A549 (cell line): Measurements from ENCODE around the gene DDI1. TPM values are rescaled to one million over a fixed set of nuclear protein-coding genes. Genes with fewer than 3 reads are reported as not detected.

Experiments used
- ATAC-seq, 2 experiments: fragments of 200-7000 bp in 1 of 2; fragments of >200 bp in 1 of 2; cut with Nextera tagmentation in 1 of 2; cut with Tn5 transposase in 1 of 2; 3 replicates each; pipeline versions ENCODE4 v1.8.0 to v1.9.1; 2018 to 2020; ENCODE audit warnings: mild to moderate bottlenecking in 1 of 2, moderate library complexity in 1 of 2
- CTCF ChIA-PET: fragments of 300-600 bp; sonication (Branson Sonifier 250); formaldehyde crosslinking; extraction: SDS; loops from one replicate; lab custom pipeline; 2021; ENCODE audit warnings: antibody characterized with exemption, inconsistent platforms; lab: Yijun Ruan, JAX
- POLR2A ChIA-PET: fragments of 350-600 bp; formaldehyde crosslinking; extraction: SDS; loops from one replicate; lab custom pipeline; 2021; ENCODE audit warnings: antibody characterized with exemption, inconsistent platforms; lab: Yijun Ruan, JAX
- DNase-seq, 2 experiments: peaks; one replicate each; pipeline versions ENCODE4 v3.0.0 to v3.0.0-alpha.2; 2011 to 2016; ENCODE audit warnings: low read depth in 1 of 2, low spot score in 1 of 2
- FAIRE-seq: peaks from 2 replicates; lab custom pipeline; 2011; peaks lifted over from hg19 to GRCh38; lab: Jason Lieb, UNC
- H3K27ac ChIP-seq, 2 experiments: fragments of >200 bp; sonication (Bioruptor Twin); formaldehyde crosslinking; 3 replicates each; pipeline ENCODE4 v1.5.1; 2016 to 2017
- H3K4me1 ChIP-seq: fragments of >200 bp; sonication (Bioruptor Twin); formaldehyde crosslinking; 3 replicates; pipeline ENCODE4 v1.6.1; 2016
- H3K4me2 ChIP-seq: fragments of >200 bp; sonication (Bioruptor Twin); formaldehyde crosslinking; 3 replicates; pipeline ENCODE4 v1.6.1; 2016
- H3K4me3 ChIP-seq: fragments of >200 bp; sonication (Bioruptor Twin); formaldehyde crosslinking; 3 replicates; pipeline ENCODE4 v1.5.1; 2016
- H3K9me3 ChIP-seq: fragments of >200 bp; sonication (Bioruptor Twin); formaldehyde crosslinking; 3 replicates; pipeline ENCODE4 v1.6.1; 2016
- CHD4 ChIP-seq: fragments of 200-600 bp; sonication (generic); IDR thresholded peaks from 2 replicates; pipeline ENCODE4 v1.6.1; 2016; ENCODE audit warnings: antibody characterized with exemption, mild to moderate bottlenecking, borderline replicate concordance
- E2F6 ChIP-seq: IDR thresholded peaks from 2 replicates; pipeline ENCODE4 v1.6.1; 2012; ENCODE audit warnings: low read depth, borderline replicate concordance
- EHMT2 ChIP-seq: fragments of 200-600 bp; sonication (generic); IDR thresholded peaks from 2 replicates; pipeline ENCODE4 v1.6.1; 2016; ENCODE audit warnings: antibody characterized with exemption, low read depth, mild to moderate bottlenecking, moderate library complexity
- GATA3 ChIP-seq: IDR thresholded peaks from 2 replicates; pipeline ENCODE4 v1.6.1; 2012; ENCODE audit warnings: borderline replicate concordance
- HDAC2 ChIP-seq: fragments of 200-600 bp; sonication (generic); IDR thresholded peaks from 2 replicates; pipeline ENCODE4 v1.6.1; 2016
- HES2 ChIP-seq: fragments of >200 bp; sonication (Bioruptor Twin); formaldehyde crosslinking; IDR thresholded peaks from 2 replicates; pipeline ENCODE4 v1.6.1; 2016
- HEYL ChIP-seq: fragments of 250-450 bp; sonication (Bioruptor Pico); IDR thresholded peaks from 2 replicates; pipeline ENCODE4 v1.8.0; 2021; ENCODE audit warnings: mild to moderate bottlenecking, moderate library complexity
- HOXB5 ChIP-seq: fragments of 250-450 bp; sonication (Bioruptor Pico); IDR thresholded peaks from 2 replicates; pipeline ENCODE4 v1.5.0; 2020; ENCODE audit warnings: mild to moderate bottlenecking, moderate library complexity
- KDM5A ChIP-seq: fragments of 200-600 bp; sonication (generic); IDR thresholded peaks from 2 replicates; pipeline ENCODE4 v1.6.1; 2016; ENCODE audit warnings: antibody characterized with exemption, mild to moderate bottlenecking
- MAFK ChIP-seq: fragments of 450-650 bp; IDR thresholded peaks from 2 replicates; pipeline ENCODE4 v1.6.1; 2014; ENCODE audit not compliant: partially characterized antibody
- NR3C1 ChIP-seq: fragments of >200 bp; sonication (Bioruptor Twin); formaldehyde crosslinking; IDR thresholded peaks from 3 replicates; pipeline ENCODE4 v1.6.1; 2017
- SMC3 ChIP-seq: fragments of >200 bp; sonication (Bioruptor Twin); formaldehyde crosslinking; IDR thresholded peaks from 3 replicates; pipeline ENCODE4 v1.6.1; 2018; ENCODE audit warnings: inconsistent platforms
- SREBF2 ChIP-seq: fragments of 450-650 bp; IDR thresholded peaks from 2 replicates; pipeline ENCODE4 v1.6.1; 2014; ENCODE audit warnings: mild to moderate bottlenecking, moderate library complexity
- TFCP2L1 ChIP-seq: fragments of 250-450 bp; sonication (Bioruptor Pico); IDR thresholded peaks from 2 replicates; pipeline ENCODE4 v1.5.0; 2021; ENCODE audit warnings: mild to moderate bottlenecking
- TP53 ChIP-seq: fragments of 250-450 bp; sonication (Bioruptor Pico); IDR thresholded peaks from 2 replicates; pipeline ENCODE4 v1.5.0; 2021; ENCODE audit warnings: mild to moderate bottlenecking, moderate library complexity
- ZFP36 ChIP-seq: fragments of 450-650 bp; IDR thresholded peaks from 2 replicates; pipeline ENCODE4 v1.6.1; 2014; ENCODE audit warnings: borderline replicate concordance; ENCODE audit not compliant: partially characterized antibody
- WGBS: methylation state at CpG from one replicate; pipeline ENCODE4 v1.1.6; 2017; ENCODE audit errors: missing lambda C conversion rate; 5-methylcytosine and 5-hydroxymethylcytosine counted together
- polyA plus RNA-seq, 4 experiments: library from polyadenylated mRNA; depleted of rRNA in 3 of 4; stranded (reverse); fragments of >200 nt; fragmentation: RNase III in 1 of 4; extraction: RNeasy Plus Mini Kit Qiagen cat#74134 plus additional on column Dnase treatment in 1 of 4; gene quantifications; 2 replicates in 3 of 4; 3 replicates in 1 of 4; pipeline ENCODE4 v1.2.3, GENCODE V29; 2011 to 2017
- TF ChIP-seq, protein P1 (sequence below): fragments of 250-450 bp; sonication (Bioruptor Pico); IDR thresholded peaks from 2 replicates; pipeline ENCODE4 v1.5.0; 2021; ENCODE audit warnings: mild to moderate bottlenecking, moderate library complexity, borderline replicate concordance

DDI1 gene
- polyA plus RNA-seq, 2 of the 4 experiments (the other 2 are of a cell fraction), result not detected

- FAIRE-seq, result no peak
- Histone ChIP-seq H3K4me1 (0 out of 3 replicates have a peak, but pooled peaks cover 7% of the 10 kb centered on the region), H3K4me2 (no peak overlapping the region), H3K4me3 (no peak overlapping the region), H3K9me3 (no peaks in the 10 kb centered on the region)
- TF ChIP-seq NR3C1 (no peak), SREBF2 (no peak), KDM5A (no peak), HEYL (CRISPR knock-in tag) (no peak), MAFK (no peak), TP53 (no peak), ZFP36 (no peak), E2F6 (no peak), HES2 (no peak), SMC3 (no peak), GATA3 (no peak)
- TF ChIP-seq, protein P1, sequence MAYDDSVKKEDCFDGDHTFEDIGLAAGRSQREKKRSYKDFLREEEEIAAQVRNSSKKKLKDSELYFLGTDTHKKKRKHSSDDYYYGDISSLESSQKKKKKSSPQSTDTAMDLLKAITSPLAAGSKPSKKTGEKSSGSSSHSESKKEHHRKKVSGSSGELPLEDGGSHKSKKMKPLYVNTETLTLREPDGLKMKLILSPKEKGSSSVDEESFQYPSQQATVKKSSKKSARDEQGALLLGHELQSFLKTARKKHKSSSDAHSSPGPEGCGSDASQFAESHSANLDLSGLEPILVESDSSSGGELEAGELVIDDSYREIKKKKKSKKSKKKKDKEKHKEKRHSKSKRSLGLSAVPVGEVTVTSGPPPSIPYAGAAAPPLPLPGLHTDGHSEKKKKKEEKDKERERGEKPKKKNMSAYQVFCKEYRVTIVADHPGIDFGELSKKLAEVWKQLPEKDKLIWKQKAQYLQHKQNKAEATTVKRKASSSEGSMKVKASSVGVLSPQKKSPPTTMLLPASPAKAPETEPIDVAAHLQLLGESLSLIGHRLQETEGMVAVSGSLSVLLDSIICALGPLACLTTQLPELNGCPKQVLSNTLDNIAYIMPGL, result no peak
- TF ChIP-seq, all 56 proteins: peak for 0
- ChIA-PET CTCF (interaction anchor here (0.6 kb wide), 1 partner anchor 124 kb away, joined by 3 read pairs; no protein-coding TSS in a partner anchor), POLR2A (no interaction called here)
- ATAC-seq, result no peak
- no peak for DNase-seq
- WGBS, result 89% methylated on average over 4 of the region's 4 CpGs
- H3K27ac ChIP-seq, result no peak overlapping the region
Measured at GRCh38 chr11:104078245-104078644, 41.8 kb downstream of the DDI1 start.

DNA sequence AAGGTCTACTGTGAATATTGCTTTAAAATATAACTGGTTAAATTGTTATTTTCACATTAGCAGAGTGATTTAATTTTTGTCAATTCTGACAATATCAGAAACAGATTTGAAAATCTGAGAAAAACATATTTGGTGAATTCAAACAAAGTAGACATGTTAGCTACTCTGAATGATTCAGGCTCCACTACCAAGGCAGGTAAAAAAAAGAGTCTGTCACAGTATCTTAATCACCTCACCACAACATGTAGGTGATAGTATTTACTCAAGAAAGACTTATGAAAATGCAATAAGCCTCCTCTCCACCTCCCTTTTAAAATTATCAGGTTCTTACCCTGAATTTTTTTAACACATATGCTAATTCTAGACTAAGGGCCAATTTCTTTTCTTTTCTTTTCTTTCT, 42.6 kb downstream of the DDI1 start:
- DNase-seq (no peak), FAIRE-seq (no peak), ATAC-seq (no peak)
- H3K4me3 ChIP-seq, result no peak overlapping the region
- H3K9me3 ChIP-seq, result no peaks in the 10 kb centered on the region
- ChIA-PET CTCF (no interaction called here), POLR2A (no interaction called here)
- H3K27ac ChIP-seq, result no peak overlapping the region
- no peak overlapping the region for H3K4me2 ChIP-seq
- no peak for TF ChIP-seq EHMT2
- no peak for TF ChIP-seq TFCP2L1
- H3K4me1 ChIP-seq, result 0 out of 3 replicates have a peak, but pooled peaks cover 2% of the 10 kb centered on the region

DNA sequence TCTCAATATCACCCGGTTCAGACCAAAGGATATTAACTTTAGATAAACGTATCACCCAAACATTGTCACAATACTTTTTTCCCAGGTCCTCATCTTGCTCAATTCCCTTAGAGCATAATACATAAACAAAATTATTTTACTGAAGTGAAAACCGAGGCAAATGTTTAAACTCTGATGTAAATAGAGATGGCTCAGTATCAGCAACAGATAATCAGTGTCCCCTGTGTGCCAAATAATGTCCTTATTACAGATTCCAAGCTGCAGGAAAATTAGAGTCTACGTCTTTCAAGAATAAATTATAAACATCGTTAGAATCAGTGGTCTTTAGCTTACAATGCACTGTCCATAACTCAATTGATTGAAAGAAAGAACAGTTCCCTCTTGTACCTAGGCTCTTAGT, 50.2 kb downstream of the DDI1 start:
- no peak overlapping the region for H3K4me3 ChIP-seq
- no peak for ATAC-seq
- POLR2A ChIA-PET, result no interaction called here
- TF ChIP-seq HOXB5 (CRISPR knock-in tag), result no peak
- no peak for TF ChIP-seq CHD4
- TF ChIP-seq HDAC2, result no peak
- TF ChIP-seq, all 56 proteins: peak for 0
- Histone ChIP-seq H3K4me1 (no peaks in the 10 kb centered on the region), H3K4me2 (no peak overlapping the region), H3K9me3 (no peaks in the 10 kb centered on the region), H3K27ac (no peak overlapping the region)
- FAIRE-seq (no peak), DNase-seq (no peak)
- CTCF ChIA-PET, result interaction anchor here (0.6 kb wide), 1 partner anchor 606 kb away, joined by 3 read pairs; no protein-coding TSS in a partner anchor
- 67% methylated on average over 5 of the region's 5 CpGs for WGBS

Other genes starting within 250 kb of the DDI1 start
- gene PDGFD, start 127.5 kb downstream of the DDI1 start, polyA plus RNA-seq (2011; rRNA removed), result 29.7 TPM in 2 replicates
- gene PDGFD, start 127.5 kb downstream of the DDI1 start, polyA plus RNA-seq (2017; fragmentation: RNase III; extraction: RNeasy Plus Mini Kit Qiagen cat#74134 plus additional on column Dnase treatment), result 10.6 to 12.9 TPM (median 11.1 TPM) in 3 replicates